Measurements from ENCODE around the gene CEP55.

DNA sequence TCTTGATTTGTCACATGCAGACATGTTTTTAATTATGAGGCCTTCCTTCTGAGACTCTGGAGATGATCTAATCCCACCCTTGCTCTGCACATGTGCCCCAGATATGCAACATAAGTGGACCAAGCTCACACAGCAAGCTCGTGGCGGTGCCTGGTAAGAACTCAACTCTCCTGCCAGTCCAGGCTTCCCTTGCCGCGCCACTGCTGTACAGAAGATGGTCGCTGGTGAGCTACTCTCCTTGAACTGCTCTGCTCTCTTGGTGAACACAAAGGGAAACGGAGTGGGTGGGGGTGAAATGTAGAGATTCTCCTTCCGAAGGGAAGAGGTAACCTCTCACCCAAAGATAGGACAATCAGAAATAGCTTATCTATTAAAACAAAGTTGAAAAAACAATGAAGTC lies 39.9 kb upstream of the CEP55 start:
- TF ChIP-seq SUZ12 (IDR thresholded peaks at IDR 0.05; ENCODE audit: extremely low read depth, insufficient read depth, insufficient read length) (no peak), ZNF274 (IDR thresholded peaks at IDR 0.05; ENCODE audit: low read depth, low read length) (no peak), YY1 (IDR thresholded peaks at IDR 0.05; ENCODE audit: insufficient read depth, insufficient read length) (no peak)
